Measurements from ENCODE around the gene DNM2. TPM values are rescaled to one million over a fixed set of nuclear protein-coding genes. Genes with fewer than 3 reads are reported as not detected.
A peak's percentile ranks its signal among the peaks of the same experiment; 100 is the strongest.

The DNM2 gene
- total and polyA plus RNA-seq, 2 donors = 76.2 to 87.0 TPM

DNA sequence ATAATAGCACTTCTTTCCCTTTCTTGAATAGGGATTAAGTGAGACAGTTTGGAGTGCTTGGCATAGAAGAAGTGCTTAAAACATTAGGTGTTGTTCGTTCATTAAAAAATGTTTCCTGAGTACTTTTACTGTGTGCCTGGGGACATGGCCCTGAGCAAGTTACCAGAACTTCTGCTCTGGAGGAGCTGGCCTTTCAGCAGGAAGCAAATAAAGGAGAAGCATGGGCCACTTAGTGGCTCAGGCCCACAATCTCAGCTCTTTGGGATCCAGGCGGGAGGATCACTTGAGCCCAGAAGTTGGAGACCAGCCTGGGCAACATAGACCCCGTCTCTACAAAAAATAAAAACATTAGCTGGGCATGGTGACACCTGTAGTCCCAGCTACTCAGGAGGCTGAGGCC, 5.7 kb downstream of the DNM2 start:
- 94% methylated on average over 3 of the region's 3 CpGs for WGBS
- no peaks in the 10 kb centered on the region for H3K4me1 ChIP-seq (ENCODE audit: insufficient read depth)
- H3K27ac ChIP-seq (ENCODE audit: low read depth) = no peak overlapping the region
- DNase-seq (ENCODE audit: extremely low spot score) = no peak
- no peak overlapping the region for H3K4me3 ChIP-seq (ENCODE audit: low read depth, low read length)
- H3K36me3 ChIP-seq (ENCODE audit: insufficient read depth) = no peaks in the 10 kb centered on the region

DNA sequence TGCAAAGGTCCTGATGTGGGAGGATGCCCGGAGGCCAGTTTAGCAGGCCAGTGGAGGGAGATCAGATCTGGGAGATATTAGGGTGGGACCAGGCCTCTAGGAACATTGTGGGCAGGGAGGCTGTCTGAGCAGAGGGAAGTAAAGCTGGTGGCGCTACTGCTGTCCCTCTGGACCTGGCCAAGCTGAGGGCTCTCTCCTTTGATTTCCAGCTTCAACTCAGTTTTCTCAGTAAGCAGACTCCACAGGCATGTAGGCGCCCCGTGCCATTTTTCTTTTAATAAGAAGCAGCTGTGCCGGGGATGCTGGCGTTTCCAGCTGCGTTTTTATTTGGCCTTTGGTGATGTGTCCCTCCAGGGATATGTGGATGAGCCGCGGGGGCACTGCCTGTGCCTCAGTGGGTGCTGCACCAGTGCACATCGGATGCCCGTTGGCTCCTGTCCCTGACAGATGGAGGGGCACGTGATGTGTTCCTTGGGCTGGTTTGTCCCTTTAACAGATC, 6.7 kb downstream of the DNM2 start:
- no peak overlapping the region for H3K4me3 ChIP-seq (ENCODE audit: low read depth, low read length)
- H3K36me3 ChIP-seq (ENCODE audit: insufficient read depth) = no peaks in the 10 kb centered on the region
- WGBS = 53% methylated on average over 12 of the region's 12 CpGs
- no peak for DNase-seq (ENCODE audit: extremely low spot score)
- H3K27ac ChIP-seq (ENCODE audit: low read depth) = peak overlapping the region; percentile 15
- no peaks in the 10 kb centered on the region for H3K4me1 ChIP-seq (ENCODE audit: insufficient read depth)

DNA sequence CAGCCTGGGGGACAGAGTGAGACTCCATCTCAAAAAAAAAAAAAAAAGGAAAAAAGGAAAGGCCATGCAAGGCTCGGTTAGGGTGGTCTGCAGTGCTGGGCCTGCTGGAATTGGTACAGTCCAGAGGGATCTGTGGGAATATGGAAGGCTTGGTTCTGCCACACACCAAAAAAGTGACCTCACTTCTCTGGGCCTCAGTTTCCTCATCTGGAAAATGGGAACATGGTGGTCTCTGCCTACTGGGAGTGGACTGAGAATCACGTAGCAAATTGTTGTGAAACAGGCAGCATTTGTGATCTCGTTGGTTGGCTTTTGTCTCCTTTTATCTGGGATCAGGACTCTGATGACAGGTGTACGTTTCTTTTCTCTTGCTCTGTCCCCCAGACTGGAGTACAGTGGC, 7.5 kb downstream of the DNM2 start:
- DNase-seq (ENCODE audit: extremely low spot score) = no peak
- H3K4me3 ChIP-seq (ENCODE audit: low read depth, low read length) = no peak overlapping the region
- no peaks in the 10 kb centered on the region for H3K4me1 ChIP-seq (ENCODE audit: insufficient read depth)
- 83% methylated on average over 4 of the region's 4 CpGs for WGBS
- H3K36me3 ChIP-seq (ENCODE audit: insufficient read depth) = no peaks in the 10 kb centered on the region
- no peak overlapping the region for H3K27ac ChIP-seq (ENCODE audit: low read depth)

DNA sequence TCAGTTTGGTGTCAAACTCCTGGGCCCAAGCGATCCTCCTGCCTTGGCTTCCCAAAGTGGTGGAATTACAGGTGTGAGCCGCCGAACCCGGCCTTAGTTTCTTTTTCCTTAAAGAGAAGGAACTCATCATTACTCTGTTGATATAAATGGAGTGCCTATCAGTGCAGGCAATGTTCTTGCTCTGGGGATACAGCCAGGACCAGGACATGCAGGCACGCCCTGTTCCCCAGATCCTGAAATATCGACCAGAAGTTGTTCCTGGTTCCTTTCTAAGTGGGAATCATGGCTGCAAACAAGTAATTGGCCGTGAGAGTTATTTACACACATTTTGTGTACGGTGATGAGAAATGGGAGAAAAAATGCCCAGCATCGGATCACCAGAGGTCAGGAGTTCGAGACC, 8.4 kb downstream of the DNM2 start:
- no peak overlapping the region for H3K27ac ChIP-seq (ENCODE audit: low read depth)
- 89% methylated on average over 10 of the region's 10 CpGs for WGBS
- H3K4me1 ChIP-seq (ENCODE audit: insufficient read depth) = no peaks in the 10 kb centered on the region
- H3K36me3 ChIP-seq (ENCODE audit: insufficient read depth) = no peaks in the 10 kb centered on the region
- no peak overlapping the region for H3K4me3 ChIP-seq (ENCODE audit: low read depth, low read length)
- no peak for DNase-seq (ENCODE audit: extremely low spot score)

DNA sequence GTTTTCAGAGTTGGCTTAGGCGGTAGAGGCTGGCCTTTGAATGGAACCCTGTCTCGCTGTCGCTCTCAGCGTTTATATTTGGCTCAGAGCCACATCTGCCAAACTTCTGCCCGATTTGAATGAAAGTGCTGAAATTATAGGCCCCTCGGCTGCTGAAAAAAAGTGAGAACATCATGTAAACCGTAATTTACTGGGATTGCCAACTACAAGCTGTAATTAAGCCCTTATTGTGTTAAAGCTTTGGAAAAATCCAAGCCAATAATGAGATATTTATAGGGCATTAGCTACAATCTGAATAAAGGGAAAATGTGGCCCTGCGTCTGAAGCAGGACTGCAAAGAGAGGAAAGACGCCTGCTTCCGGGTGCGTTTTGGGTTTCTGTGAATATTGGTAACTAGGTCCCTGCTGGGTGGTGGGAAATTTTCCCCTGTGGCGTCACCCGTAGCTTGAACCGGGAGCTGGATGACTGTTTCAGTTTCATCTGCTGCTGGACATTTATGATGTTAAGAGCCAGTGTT, 9.9 kb downstream of the DNM2 start:
- WGBS = 68% methylated on average over 14 of the region's 14 CpGs

DNA sequence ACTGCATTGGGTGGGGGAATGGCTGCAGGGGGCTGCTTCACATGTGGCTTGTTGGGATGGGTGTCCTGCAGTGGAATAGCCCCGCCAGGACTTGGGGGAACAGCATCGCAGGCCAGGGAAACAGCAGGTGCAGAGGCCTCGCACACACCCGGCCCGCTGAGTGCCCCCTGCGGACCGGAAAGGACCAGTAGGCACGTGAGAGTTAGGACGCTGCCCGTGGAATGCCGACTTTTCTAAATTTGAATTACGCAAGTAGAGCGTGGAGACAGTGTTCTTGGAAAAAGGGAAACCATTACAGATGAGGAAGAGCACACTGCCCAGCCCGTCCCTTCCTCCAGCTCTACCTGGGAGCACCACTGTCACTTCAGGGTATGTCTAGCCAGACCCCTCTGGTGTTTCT, 11.5 kb downstream of the DNM2 start:
- H3K4me3 ChIP-seq (ENCODE audit: low read depth, low read length) = no peak overlapping the region
- no peak for DNase-seq (ENCODE audit: extremely low spot score)
- H3K4me1 ChIP-seq (ENCODE audit: insufficient read depth) = no peaks in the 10 kb centered on the region
- H3K36me3 ChIP-seq (ENCODE audit: insufficient read depth) = no peaks in the 10 kb centered on the region
- WGBS = 90% methylated on average over 14 of the region's 14 CpGs
- no peak overlapping the region for H3K27ac ChIP-seq (ENCODE audit: low read depth)

More for the DNA sequence above, 9.9 kb downstream of the DNM2 start:
- DNase-seq (ENCODE audit: extremely low spot score) = no peak
- H3K4me3 ChIP-seq (ENCODE audit: low read depth, low read length) = no peak overlapping the region
- H3K36me3 ChIP-seq (ENCODE audit: insufficient read depth) = no peaks in the 10 kb centered on the region
- H3K4me1 ChIP-seq (ENCODE audit: insufficient read depth) = no peaks in the 10 kb centered on the region
- H3K27ac ChIP-seq (ENCODE audit: low read depth) = no peak overlapping the region

DNA sequence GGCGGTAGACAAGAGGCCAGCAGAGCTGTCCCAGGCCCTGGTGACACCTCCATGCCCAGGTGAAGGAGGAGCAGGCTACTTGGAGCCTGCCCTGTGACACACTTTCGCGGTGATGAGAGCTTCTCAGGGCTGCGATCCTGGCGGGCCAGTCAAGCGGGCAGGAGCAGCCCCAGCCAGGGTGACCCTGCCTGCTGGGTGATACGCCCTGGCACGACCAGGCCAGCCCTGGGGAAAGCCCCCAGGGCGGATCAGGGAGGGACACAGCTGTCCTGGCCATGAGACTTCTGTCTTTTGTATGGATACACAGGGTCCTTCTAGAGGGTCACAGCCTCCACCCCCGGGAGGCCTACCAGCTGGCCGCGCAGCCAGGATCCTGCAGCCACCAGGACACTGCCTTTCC, 13.1 kb downstream of the DNM2 start:
- WGBS = 91% methylated on average over 12 of the region's 12 CpGs
- H3K36me3 ChIP-seq (ENCODE audit: insufficient read depth) = no peaks in the 10 kb centered on the region
- no peak overlapping the region for H3K4me3 ChIP-seq (ENCODE audit: low read depth, low read length)
- no peak for DNase-seq (ENCODE audit: extremely low spot score)
- H3K4me1 ChIP-seq (ENCODE audit: insufficient read depth) = no peaks in the 10 kb centered on the region
- no peak overlapping the region for H3K27ac ChIP-seq (ENCODE audit: low read depth)

DNA sequence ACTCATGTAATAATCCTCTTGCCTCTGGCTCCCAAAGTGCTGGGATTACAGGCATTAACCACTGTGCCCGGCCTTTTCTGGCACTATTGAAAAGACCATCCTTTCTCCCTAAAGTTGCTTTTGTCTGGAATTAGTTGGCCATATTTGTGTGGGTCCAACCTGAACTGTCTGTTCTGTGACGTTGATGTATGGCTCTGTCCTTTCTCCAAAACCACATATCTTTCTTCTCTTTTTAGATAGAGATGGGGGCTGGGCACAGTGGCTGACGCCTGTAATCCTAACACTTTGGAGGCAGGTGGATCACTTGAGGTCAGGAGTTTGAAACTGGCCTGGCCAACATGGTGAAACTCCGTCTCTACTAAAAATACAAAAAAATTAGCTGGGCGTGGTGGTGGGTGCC, 17.9 kb downstream of the DNM2 start:
- WGBS = 84% methylated on average over 5 of the region's 5 CpGs

DNA sequence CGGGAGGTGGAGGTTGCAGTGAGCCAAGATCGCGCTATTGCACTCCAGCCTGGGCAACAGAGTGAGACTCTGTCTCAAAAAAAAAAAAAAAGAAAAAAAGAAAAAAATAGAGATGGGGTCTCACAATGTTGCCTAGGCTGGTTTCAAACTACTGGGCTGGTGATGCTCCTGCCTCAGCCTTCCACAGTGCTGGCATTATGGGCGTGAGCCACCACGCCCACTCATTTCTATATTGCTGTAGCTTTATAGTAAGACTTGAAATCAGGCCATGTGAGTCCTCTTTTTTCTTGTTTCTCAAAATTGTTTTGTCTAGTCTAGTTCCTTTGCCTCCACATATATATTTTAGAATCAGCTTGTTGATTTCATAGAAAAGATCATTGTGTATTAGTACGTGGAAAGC, 18.3 kb downstream of the DNM2 start:
- H3K27ac ChIP-seq (ENCODE audit: low read depth) = no peak overlapping the region
- H3K4me3 ChIP-seq (ENCODE audit: low read depth, low read length) = no peak overlapping the region
- no peak for DNase-seq (ENCODE audit: extremely low spot score)
- WGBS = 89% methylated on average over 6 of the region's 6 CpGs
- no peaks in the 10 kb centered on the region for H3K36me3 ChIP-seq (ENCODE audit: insufficient read depth)
- H3K4me1 ChIP-seq (ENCODE audit: insufficient read depth) = no peaks in the 10 kb centered on the region

More for the DNA sequence above, 17.9 kb downstream of the DNM2 start:
- Histone ChIP-seq H3K4me1 (ENCODE audit: insufficient read depth) (no peaks in the 10 kb centered on the region), H3K27ac (ENCODE audit: low read depth) (no peak overlapping the region), H3K36me3 (ENCODE audit: insufficient read depth) (no peaks in the 10 kb centered on the region), H3K4me3 (ENCODE audit: low read depth, low read length) (no peak overlapping the region)
- DNase-seq (ENCODE audit: extremely low spot score) = no peak

DNA sequence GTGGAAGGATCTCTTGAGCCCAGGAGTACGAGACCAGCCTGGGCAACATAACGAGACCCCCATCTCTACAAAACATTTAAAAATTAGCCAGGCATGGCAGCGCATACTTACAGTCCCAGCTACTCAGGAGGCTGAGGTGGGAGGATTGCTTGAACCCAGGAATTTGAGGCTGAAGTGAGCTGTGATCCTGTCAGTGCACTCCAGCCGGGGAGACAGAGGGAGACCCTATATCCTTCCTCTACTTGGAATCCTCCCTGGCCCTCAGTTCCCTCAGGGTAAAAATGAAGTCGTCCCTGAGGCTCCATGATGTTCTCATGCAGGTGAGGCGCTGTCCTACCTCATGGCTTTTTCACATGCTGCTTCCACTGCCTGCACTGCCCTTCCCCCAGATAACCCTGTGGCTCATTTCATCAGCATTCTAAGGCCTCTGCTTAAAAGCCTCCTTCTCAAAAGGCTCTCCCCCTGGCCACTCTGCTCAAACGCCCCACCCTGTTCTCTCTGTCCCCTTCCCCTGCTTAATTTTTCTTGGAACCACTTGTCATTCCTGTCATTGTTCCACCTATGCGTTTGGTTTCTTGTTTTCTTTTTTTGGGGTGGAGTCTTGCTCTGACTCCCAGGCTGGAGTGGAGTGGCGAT, 19.2 kb downstream of the DNM2 start:
- Histone ChIP-seq H3K4me1 (ENCODE audit: insufficient read depth) (no peaks in the 10 kb centered on the region), H3K27ac (ENCODE audit: low read depth) (no peak overlapping the region), H3K36me3 (ENCODE audit: insufficient read depth) (no peaks in the 10 kb centered on the region), H3K4me3 (ENCODE audit: low read depth, low read length) (no peak overlapping the region)
- DNase-seq (ENCODE audit: extremely low spot score) = no peak
- 79% methylated on average over 9 of the region's 9 CpGs for WGBS

DNA sequence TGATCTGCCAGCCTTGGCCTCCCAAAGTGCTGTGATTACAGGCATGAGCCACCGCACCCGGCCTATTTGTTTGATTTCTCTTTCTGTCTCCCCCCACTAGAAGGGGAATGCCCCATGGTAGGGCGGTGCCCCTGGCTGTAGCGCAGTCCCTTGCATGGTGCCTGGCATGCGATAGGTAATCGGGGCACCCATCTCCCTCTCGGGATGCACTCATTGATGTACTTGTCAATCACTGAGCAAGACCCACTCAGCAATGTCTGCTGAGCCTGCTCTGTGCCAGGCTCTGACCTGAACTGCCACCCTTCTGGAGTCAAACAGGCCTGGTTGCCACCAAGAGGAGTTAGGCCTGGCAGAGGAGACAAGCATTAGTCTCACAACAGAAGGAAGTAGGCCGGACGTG, 19.8 kb downstream of the DNM2 start:
- no peak for DNase-seq (ENCODE audit: extremely low spot score)
- Histone ChIP-seq H3K4me1 (ENCODE audit: insufficient read depth) (no peaks in the 10 kb centered on the region), H3K36me3 (ENCODE audit: insufficient read depth) (no peaks in the 10 kb centered on the region), H3K27ac (ENCODE audit: low read depth) (no peak overlapping the region), H3K4me3 (ENCODE audit: low read depth, low read length) (no peak overlapping the region)
- 92% methylated on average over 9 of the region's 9 CpGs for WGBS

DNA sequence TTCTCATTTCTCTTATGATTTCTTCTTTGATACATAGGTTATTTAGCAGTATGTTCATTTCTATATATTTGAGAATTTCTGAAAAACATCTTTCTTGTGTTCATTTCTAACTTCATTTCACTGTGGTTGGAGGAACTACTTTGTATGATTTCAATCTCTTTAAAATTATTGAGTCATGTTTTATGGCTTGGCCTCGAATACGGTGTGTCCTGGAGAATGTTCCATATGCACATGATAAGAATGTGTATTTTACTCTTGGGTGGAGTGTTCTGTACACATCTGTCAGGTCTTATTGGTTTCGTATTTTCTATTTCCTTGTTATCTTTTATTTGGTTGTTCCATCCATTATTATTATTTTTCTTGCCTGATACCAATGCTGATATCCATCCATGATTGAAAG, 22.9 kb downstream of the DNM2 start:
- 61% methylated on average over 3 of the region's 3 CpGs for WGBS
- no peak overlapping the region for H3K4me3 ChIP-seq (ENCODE audit: low read depth, low read length)

DNA sequence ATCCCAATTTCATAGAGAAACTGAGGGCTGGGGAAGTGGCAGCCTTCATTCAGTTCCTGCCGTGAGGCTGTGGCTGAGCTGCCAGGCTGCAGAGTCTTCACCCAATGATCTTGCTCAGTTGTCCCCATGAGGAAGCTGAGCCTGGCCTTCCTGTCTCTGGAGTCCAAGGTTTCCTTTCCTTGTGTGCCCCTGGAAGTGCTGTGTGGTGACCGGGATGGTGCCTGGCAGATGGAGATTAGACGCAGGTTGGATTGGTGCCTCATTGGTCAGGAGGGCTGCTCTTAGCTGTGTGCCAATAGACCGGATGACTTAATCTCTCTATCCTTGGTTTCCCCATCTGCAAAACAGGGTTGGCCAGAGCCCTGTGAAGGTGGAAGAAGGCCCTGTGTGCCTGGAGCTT, 24.6 kb downstream of the DNM2 start:
- Histone ChIP-seq H3K4me3 (ENCODE audit: low read depth, low read length) (no peak overlapping the region), H3K27ac (ENCODE audit: low read depth) (no peak overlapping the region), H3K36me3 (ENCODE audit: insufficient read depth) (no peaks in the 10 kb centered on the region), H3K4me1 (ENCODE audit: insufficient read depth) (no peaks in the 10 kb centered on the region)
- 74% methylated on average over 4 of the region's 4 CpGs for WGBS
- DNase-seq (ENCODE audit: extremely low spot score) = no peak

More for the DNA sequence above, 22.9 kb downstream of the DNM2 start:
- Histone ChIP-seq H3K4me1 (ENCODE audit: insufficient read depth) (no peaks in the 10 kb centered on the region), H3K36me3 (ENCODE audit: insufficient read depth) (no peaks in the 10 kb centered on the region), H3K27ac (ENCODE audit: low read depth) (peak overlapping the region; percentile 69)
- DNase-seq (ENCODE audit: extremely low spot score) = no peak

DNA sequence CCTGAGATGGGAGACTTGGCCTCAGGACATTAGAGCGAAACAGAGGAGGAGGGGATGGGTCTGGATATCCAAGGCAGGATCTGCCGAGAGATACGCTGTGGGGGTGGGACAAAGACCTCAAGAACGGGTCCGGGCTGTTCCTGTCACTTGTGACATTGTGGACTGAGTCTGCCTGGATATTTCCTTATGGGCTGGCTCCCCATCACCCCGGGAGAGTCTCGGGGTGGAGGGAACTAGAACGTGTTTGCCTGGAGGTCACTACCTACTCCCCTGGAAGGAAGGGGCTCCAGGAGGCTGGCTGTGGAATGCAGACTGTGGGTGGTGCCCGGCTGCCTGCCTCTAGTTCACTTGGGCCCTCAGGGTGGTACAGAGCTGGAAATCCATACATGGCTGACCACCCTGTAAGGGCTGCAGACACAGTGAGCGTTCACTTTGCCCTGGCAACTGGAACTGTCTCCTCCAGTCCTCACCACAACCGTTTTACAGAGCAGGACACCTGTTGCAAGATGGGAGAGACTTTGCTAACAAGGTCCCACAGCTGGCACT, 26.4 kb downstream of the DNM2 start:
- H3K36me3 ChIP-seq (ENCODE audit: insufficient read depth) = no peaks in the 10 kb centered on the region
- H3K4me3 ChIP-seq (ENCODE audit: low read depth, low read length) = no peak overlapping the region
- DNase-seq (ENCODE audit: extremely low spot score) = no peak
- WGBS = 57% methylated on average over 11 of the region's 11 CpGs
- peaks cover 2% of the 10 kb centered on the region for H3K4me1 ChIP-seq (ENCODE audit: insufficient read depth)
- peak overlapping the region; percentile 55 for H3K27ac ChIP-seq (ENCODE audit: low read depth)

Data from urinary bladder (tissue), 4 donors.